C4-2B (cell line): ENCODE data around the gene C16orf82.

Source experiments
- ZFX ChIP-seq: fragments of 450-650 bp; IDR thresholded peaks from 2 replicates; pipeline ENCODE4 v1.6.1; 2017
- TF ChIP-seq, protein P1 (sequence below): fragments of 450-650 bp; conservative IDR thresholded peaks from 2 replicates; pipeline ENCODE4 v1.5.1; 2017; ENCODE audit warnings: mild to moderate bottlenecking

DNA sequence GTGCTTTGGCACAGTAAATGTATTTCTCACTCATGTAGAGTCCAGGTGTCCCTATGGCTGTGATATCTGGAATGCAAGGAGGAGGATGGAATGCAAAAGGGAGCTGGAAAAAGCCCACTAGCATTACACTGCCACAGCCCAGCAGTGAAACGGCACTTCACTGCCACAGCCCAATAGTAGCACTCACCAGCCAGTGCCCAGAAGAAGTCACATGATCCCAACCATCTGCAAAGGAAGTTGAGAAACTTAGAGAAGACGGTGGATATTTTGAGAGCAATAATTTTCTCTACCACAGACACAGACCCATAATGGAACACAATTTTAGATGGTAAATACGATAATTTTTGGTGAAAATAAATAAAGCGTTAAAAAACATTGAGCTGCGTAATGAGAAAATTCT is 51.8 kb downstream of the C16orf82 start:
- TF ChIP-seq, protein P1, sequence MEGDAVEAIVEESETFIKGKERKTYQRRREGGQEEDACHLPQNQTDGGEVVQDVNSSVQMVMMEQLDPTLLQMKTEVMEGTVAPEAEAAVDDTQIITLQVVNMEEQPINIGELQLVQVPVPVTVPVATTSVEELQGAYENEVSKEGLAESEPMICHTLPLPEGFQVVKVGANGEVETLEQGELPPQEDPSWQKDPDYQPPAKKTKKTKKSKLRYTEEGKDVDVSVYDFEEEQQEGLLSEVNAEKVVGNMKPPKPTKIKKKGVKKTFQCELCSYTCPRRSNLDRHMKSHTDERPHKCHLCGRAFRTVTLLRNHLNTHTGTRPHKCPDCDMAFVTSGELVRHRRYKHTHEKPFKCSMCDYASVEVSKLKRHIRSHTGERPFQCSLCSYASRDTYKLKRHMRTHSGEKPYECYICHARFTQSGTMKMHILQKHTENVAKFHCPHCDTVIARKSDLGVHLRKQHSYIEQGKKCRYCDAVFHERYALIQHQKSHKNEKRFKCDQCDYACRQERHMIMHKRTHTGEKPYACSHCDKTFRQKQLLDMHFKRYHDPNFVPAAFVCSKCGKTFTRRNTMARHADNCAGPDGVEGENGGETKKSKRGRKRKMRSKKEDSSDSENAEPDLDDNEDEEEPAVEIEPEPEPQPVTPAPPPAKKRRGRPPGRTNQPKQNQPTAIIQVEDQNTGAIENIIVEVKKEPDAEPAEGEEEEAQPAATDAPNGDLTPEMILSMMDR = no peak
- no peak for TF ChIP-seq ZFX
